Measurements from ENCODE around the gene FAM89B.

DNA sequence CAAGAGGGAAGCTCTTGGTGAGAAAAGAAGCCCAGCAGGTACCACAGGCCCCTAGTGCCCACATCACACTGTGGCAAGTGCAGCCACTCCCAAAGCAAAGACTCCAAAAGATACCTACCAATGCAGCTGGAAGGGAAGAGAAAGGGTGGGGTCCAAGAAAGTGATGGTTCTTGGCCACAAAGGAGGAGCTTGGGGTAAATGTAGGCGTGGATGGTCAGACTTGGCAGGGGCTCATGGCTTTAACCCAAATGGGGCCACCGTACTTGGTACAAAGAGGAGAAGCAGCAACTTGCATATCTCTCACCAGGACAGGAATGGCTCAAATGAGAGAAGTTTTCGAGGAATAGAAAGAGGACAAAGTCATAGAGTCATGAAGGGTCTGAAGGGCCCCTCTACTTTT is 36.9 kb downstream of the FAM89B start:
- TF ChIP-seq, protein P1, sequence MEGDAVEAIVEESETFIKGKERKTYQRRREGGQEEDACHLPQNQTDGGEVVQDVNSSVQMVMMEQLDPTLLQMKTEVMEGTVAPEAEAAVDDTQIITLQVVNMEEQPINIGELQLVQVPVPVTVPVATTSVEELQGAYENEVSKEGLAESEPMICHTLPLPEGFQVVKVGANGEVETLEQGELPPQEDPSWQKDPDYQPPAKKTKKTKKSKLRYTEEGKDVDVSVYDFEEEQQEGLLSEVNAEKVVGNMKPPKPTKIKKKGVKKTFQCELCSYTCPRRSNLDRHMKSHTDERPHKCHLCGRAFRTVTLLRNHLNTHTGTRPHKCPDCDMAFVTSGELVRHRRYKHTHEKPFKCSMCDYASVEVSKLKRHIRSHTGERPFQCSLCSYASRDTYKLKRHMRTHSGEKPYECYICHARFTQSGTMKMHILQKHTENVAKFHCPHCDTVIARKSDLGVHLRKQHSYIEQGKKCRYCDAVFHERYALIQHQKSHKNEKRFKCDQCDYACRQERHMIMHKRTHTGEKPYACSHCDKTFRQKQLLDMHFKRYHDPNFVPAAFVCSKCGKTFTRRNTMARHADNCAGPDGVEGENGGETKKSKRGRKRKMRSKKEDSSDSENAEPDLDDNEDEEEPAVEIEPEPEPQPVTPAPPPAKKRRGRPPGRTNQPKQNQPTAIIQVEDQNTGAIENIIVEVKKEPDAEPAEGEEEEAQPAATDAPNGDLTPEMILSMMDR (IDR thresholded peaks at IDR 0.05): no peak
- no peak for TF ChIP-seq POLR2A (IDR thresholded peaks at IDR 0.05)
